Uterus (tissue), 4 donors: ENCODE results near the gene RAET1E. TPM values are rescaled to one million over a fixed set of nuclear protein-coding genes. Genes with fewer than 3 reads are reported as not detected.

Experiments
- DNase-seq, 2 donors: peaks; one replicate each; pipeline ENCODE4 v3.0.0-alpha.2; 2019 to 2020
- H3K27ac ChIP-seq, 2 donors: fragments of 200-600 bp; sonication (generic); 1 replicate in 1 of 2; 2 replicates in 1 of 2; pipeline ENCODE4 v1.5.1; 2016 to 2018
- H3K27me3 ChIP-seq, 2 donors: fragments of 200-600 bp; sonication (generic); one replicate each; pipeline ENCODE4 v1.5.1; 2018 to 2019; ENCODE audit warnings: control low read depth in 1 of 2
- H3K36me3 ChIP-seq, 2 donors: fragments of 200-600 bp; sonication (generic); one replicate each; pipeline ENCODE4 v1.5.1; 2019; ENCODE audit warnings: control low read depth in 1 of 2
- H3K4me1 ChIP-seq, 2 donors: fragments of 200-600 bp; sonication (generic); one replicate each; pipeline ENCODE4 v1.5.1; 2018 to 2019; ENCODE audit warnings: control low read depth in 1 of 2
- H3K4me3 ChIP-seq, 2 donors: fragments of 200-600 bp; sonication (generic); 1 replicate in 1 of 2; 2 replicates in 1 of 2; pipeline ENCODE4 v1.5.1; 2018 to 2019; ENCODE audit warnings: mild to moderate bottlenecking in 1 of 2
- H3K9me3 ChIP-seq, 2 donors: fragments of 200-600 bp; sonication (generic); one replicate each; pipeline ENCODE4 v1.5.1; 2019; ENCODE audit warnings: control low read depth in 1 of 2
- POLR2A ChIP-seq, 2 donors: fragments of 450-650 bp; IDR thresholded peaks; one replicate each; pipeline ENCODE4 v1.6.1; 2016; ENCODE audit warnings: antibody characterized with exemption in 2 of 2, mild to moderate bottlenecking in 1 of 2, moderate library complexity in 1 of 2
- intact Hi-C: fragments of 100-400 bp; cut with DNase I; formaldehyde crosslinking; loops from one replicate; pipeline ENCODE4 v1.15.1; 2023; ENCODE audit warnings: low total_unique reads
- total RNA-seq, 4 donors: library from RNA; depleted of rRNA in 3 of 4; stranded (reverse); fragments of >200 nt in 3 of 4; gene quantifications; one replicate each; pipeline versions ENCODE4 v1.1.0 to v1.2.4, GENCODE V29; 2014 to 2023
- TF ChIP-seq, protein P1 (sequence below), 4 experiments: fragments of 200-600 bp in 2 of 4; fragments of 450-650 bp in 2 of 4; sonication (generic) in 2 of 4; IDR thresholded peaks; one replicate each; pipeline ENCODE4 v1.5.1; 2016 to 2019; ENCODE audit warnings: antibody characterized with exemption in 4 of 4, mild to moderate bottlenecking in 2 of 4, moderate library complexity in 1 of 4
- donor health status: DM: yes; HTN: yes; CAD: no.

Gene RAET1E
- total RNA-seq, 4 donors from 2014 or later, result 0.55 TPM; not detected in 3

DNA sequence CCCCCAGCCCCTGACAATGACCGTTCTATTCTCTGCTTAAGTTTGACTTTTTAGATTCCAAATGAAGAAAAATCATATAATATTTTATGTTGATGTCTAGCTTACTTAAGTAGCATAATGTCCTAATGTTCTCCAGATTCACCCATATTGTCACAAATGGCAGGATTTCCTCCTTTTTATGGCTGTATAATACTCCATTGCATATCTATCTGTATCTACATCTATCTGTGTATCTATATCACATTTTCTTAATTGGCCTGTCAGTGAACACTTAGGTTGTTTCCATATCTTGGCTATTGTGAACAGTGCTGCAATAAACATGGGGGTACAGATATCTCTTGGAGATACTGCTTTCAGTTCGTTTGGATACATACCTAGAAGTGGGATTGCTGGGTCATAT, 26.7 kb downstream of the RAET1E start:
- DNase-seq, result no peak
- H3K4me1 ChIP-seq, result no peaks in the 10 kb centered on the region
- TF ChIP-seq POLR2A (IDR thresholded peaks at IDR 0.05), result no peak
- TF ChIP-seq, protein P1, sequence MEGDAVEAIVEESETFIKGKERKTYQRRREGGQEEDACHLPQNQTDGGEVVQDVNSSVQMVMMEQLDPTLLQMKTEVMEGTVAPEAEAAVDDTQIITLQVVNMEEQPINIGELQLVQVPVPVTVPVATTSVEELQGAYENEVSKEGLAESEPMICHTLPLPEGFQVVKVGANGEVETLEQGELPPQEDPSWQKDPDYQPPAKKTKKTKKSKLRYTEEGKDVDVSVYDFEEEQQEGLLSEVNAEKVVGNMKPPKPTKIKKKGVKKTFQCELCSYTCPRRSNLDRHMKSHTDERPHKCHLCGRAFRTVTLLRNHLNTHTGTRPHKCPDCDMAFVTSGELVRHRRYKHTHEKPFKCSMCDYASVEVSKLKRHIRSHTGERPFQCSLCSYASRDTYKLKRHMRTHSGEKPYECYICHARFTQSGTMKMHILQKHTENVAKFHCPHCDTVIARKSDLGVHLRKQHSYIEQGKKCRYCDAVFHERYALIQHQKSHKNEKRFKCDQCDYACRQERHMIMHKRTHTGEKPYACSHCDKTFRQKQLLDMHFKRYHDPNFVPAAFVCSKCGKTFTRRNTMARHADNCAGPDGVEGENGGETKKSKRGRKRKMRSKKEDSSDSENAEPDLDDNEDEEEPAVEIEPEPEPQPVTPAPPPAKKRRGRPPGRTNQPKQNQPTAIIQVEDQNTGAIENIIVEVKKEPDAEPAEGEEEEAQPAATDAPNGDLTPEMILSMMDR (IDR thresholded peaks at IDR 0.05), result no peak
- H3K9me3 ChIP-seq, result no peaks in the 10 kb centered on the region
- no peak overlapping the region for H3K4me3 ChIP-seq
- H3K27ac ChIP-seq, result no peak overlapping the region
- H3K27me3 ChIP-seq, result no peaks in the 10 kb centered on the region
- intact Hi-C loops, result no loop called here
- no peaks in the 10 kb centered on the region for H3K36me3 ChIP-seq

DNA sequence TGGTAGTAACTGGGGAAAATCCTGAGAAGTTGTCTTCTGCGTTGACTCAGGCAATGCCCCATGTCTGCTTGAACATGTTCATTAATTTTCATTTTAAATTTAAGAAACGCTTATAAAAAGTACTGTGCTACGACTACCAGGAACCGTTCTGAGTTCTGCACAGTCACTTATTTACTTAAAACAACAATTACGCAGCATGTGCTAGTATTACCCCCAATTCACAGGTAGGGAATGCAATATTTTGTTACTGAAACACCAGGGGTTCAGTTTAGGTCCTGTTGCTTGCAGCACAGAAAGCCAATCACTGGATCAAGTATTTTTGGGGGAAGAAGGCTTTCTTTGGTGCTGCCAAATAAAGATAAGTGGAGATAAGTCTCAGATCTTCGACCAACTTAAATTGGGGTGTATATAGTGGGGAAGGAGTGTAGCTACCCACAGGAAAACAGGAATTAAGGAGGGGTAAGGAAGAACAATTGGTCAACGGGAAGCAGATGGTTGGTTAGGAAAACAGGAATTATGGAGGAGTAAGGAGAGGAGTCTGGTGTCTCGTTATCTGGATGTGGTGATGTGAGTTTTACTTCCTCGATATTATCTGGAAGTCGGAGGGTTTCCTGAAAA, 28.5 kb downstream of the RAET1E start:
- Histone ChIP-seq H3K27me3 (no peaks in the 10 kb centered on the region), H3K9me3 (no peaks in the 10 kb centered on the region), H3K36me3 (no peaks in the 10 kb centered on the region), H3K4me3 (no peak overlapping the region), H3K27ac (no peak overlapping the region), H3K4me1 (no peaks in the 10 kb centered on the region)
- no peak for TF ChIP-seq POLR2A (IDR thresholded peaks at IDR 0.05)
- TF ChIP-seq, protein P1 (IDR thresholded peaks at IDR 0.05), result no peak
- DNase-seq, result no peak
- intact Hi-C loops, result no loop called here

DNA sequence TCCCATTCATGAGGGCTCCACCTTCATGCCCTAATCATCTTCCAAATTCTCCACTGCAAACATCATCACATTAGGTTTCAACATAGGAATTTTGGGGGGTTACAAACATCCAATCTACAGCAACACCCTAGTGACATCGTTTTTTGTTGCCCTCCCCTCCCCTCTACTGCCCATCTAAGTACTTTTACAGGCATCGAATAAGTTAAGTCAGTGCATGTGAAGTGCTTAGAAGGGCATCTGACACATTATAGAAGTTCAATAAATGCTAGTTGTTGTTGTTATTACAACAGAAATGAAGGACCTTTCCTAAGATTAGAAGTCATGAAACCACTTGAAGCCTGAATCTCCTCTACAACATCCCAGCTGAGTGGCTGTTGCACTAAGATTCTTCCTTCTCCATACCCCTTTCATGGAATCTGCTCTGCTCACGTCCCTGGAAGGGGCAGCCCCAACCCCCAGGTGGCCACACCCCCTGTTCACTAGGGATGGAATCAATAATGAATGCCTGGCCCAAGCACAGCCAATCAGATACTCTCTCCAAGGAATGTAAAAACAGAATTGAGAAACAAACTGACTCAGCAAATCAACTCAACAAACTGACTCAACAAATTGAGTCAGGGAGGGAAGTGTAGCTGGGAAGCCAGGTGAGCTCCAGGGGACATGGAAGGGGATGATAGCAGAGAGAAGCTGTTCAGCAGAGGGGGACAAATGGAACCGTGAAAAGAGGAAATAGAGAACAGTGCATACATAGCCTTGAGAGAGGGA, 29.9 kb downstream of the RAET1E start:
- no peaks in the 10 kb centered on the region for H3K27me3 ChIP-seq
- no peak overlapping the region for H3K4me3 ChIP-seq
- DNase-seq, result no peak
- no peaks in the 10 kb centered on the region for H3K9me3 ChIP-seq
- no peak overlapping the region for H3K27ac ChIP-seq
- TF ChIP-seq, protein P1 (IDR thresholded peaks at IDR 0.05), result no peak
- no peak for TF ChIP-seq POLR2A (IDR thresholded peaks at IDR 0.05)
- intact Hi-C loops, result no loop called here
- no peaks in the 10 kb centered on the region for H3K36me3 ChIP-seq
- H3K4me1 ChIP-seq, result no peaks in the 10 kb centered on the region

DNA sequence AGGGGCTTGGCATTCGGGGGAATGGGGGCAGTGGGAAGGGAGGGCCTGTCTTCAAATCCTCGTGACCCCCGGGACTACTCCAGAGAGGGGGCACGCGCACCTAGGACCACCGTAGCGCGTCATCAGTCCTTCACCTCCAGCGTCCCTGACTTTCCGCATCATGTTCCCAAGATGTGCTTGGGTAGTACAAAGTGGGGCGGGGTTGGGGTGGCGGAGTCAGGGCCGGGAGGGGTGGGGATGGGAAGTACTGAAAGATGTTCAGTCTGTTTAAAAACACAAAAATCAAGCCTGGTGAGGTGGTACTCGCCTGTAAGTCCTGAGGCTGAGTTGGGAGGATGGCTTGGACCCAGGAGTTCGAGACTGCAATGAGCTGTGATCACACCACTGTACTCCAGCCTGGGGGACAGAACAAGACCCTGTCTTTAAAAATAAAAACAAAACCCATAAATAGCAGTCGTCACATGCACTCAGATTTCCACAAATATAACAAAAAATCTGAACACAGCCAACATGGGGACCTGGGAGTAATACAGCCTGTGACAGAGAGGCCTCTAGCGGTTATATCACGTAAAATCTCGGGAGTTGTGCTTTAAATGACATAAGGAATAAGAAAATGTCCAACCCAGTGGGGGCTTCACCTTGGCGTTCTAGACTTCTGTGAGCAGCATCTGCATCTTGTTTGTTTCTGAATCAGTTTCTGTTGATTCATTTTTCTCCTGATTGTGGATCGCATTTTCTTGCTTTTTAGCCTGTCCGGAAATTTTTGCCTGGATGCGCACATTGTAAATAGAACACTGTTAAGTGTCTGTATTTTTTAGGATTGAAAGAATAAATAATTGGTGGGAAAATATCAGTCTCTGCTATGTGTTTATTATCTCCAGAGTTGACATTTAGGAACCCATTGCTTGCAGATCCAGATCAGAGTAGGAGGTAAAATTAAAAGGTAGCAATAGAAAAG, 33.1 kb downstream of the RAET1E start:
- peak in 1 of 2 donors; percentile 51 for DNase-seq
- no peaks in the 10 kb centered on the region for H3K9me3 ChIP-seq
- no peaks in the 10 kb centered on the region for H3K36me3 ChIP-seq
- peak overlapping the region; percentile 95 to 96 for H3K27ac ChIP-seq
- TF ChIP-seq, protein P1 (IDR thresholded peaks at IDR 0.05), result peak; percentile 69 to 81 (median 74)
- no peak for TF ChIP-seq POLR2A (IDR thresholded peaks at IDR 0.05)
- peak overlapping the region; percentile 44 to 86 for H3K4me3 ChIP-seq
- intact Hi-C loops, result no loop called here
- H3K4me1 ChIP-seq, result peaks cover 0 to 3% of the 10 kb centered on the region in 2 donors
- no peaks in the 10 kb centered on the region for H3K27me3 ChIP-seq
